ENCODE measurements around the gene CCPG1. TPM values are rescaled to one million over a fixed set of nuclear protein-coding genes. Genes with fewer than 3 reads are reported as not detected.

Gene CCPG1
- total RNA-seq, 4 donors from 2014 or later: 61.2 to 97.7 (median 81.1) TPM

DNA sequence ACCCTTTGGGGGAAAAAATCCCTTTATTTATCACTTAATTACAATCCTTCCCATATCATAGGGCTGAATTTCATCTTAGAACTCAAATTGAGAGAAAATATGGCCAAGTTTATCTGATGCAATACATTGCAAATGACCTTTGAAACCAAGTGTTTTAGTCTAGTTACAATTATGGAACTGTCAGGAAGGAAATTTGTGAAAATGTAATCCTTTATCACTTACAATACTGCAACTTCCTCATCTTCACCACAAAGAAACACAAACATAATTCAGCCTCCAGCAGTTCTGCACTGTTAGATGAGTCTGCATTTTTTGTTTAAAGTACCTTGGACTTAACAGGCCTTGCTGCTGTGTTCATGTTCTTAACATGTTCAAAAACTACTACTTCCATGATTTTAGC, 4.6 kb downstream of the CCPG1 start:
- TF ChIP-seq, protein P1, sequence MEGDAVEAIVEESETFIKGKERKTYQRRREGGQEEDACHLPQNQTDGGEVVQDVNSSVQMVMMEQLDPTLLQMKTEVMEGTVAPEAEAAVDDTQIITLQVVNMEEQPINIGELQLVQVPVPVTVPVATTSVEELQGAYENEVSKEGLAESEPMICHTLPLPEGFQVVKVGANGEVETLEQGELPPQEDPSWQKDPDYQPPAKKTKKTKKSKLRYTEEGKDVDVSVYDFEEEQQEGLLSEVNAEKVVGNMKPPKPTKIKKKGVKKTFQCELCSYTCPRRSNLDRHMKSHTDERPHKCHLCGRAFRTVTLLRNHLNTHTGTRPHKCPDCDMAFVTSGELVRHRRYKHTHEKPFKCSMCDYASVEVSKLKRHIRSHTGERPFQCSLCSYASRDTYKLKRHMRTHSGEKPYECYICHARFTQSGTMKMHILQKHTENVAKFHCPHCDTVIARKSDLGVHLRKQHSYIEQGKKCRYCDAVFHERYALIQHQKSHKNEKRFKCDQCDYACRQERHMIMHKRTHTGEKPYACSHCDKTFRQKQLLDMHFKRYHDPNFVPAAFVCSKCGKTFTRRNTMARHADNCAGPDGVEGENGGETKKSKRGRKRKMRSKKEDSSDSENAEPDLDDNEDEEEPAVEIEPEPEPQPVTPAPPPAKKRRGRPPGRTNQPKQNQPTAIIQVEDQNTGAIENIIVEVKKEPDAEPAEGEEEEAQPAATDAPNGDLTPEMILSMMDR (IDR thresholded peaks at IDR 0.05; ENCODE audit: low read depth): no peak

DNA sequence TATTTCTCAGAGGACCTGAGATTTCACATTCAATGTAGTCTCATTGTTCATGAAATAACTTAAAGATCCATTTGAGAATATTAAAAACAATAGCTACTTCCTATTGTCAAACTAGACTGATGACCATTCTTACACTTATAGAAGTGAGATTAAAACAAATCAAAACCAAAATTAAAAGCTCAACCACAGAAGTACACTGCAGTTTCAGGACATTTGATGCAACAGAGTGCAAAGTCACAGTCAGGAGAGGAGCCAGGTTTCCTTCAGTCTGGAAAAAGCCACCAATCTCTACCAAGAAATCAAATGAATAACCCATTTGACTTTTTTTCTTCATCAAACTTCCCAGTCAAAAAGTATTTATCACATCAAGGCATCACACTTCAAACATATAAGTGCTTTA, 5.5 kb downstream of the CCPG1 start:
- TF ChIP-seq, protein P1 (IDR thresholded peaks at IDR 0.05; ENCODE audit: low read depth): no peak

GRCh38 chr15:55401786-55402246, 6.3 kb downstream of the CCPG1 start:
- TF ChIP-seq, protein P1 (IDR thresholded peaks at IDR 0.05; ENCODE audit: low read depth): no peak

- TF ChIP-seq, protein P1 (IDR thresholded peaks at IDR 0.05; ENCODE audit: low read depth): no peak
These were observed 9.9 kb downstream of the CCPG1 start for GRCh38 chr15:55398243-55398642.

DNA sequence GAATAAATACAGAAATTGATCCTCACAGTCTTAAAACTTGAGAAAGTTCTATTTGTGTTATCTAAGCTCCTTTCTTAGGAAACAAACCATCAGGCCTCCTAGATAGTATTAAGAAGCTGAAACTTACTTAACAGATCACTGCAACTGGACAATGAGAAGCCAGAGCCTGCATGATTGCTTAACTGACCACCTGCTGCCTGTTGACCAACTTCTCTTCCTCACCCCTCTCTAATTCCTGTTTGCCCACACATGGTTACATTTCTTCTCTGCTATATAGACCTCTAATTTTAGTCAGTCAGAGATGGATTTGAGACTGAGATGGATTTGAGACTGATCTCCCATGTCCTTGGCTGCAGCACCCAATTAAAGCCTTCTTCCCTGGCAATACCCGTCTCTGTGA, 13.5 kb downstream of the CCPG1 start:
- TF ChIP-seq, protein P1 (IDR thresholded peaks at IDR 0.05; ENCODE audit: low read depth): no peak

- TF ChIP-seq, protein P1 (IDR thresholded peaks at IDR 0.05; ENCODE audit: low read depth): no peak
These were observed 18.9 kb downstream of the CCPG1 start for GRCh38 chr15:55389264-55389607.

DNA sequence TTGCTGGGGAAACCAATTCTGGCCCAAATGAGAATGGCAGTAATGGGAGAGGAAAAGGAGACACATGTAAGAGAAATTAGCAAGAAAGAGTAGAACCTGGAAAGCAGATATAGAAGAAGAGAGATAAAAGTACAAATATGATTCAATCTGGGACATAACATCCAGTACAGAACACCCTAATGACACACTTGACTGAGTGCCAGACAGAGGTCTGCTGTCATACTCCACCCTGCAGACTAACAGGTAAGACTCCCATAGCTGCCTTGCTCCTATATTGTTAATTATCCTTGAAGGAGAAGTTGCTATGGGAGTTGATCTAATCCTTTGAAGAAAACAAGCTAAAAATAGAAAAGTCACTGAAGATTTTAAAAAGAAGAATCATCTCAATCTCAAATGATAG, 21.1 kb downstream of the CCPG1 start:
- TF ChIP-seq, protein P1 (IDR thresholded peaks at IDR 0.05; ENCODE audit: low read depth): no peak
